BE2C (cell line): ENCODE measurements around the gene COIL.

Experiments
- DNase-seq: peaks from one replicate; pipeline ENCODE4 v3.0.0-alpha.2; 2020
- H3K27me3 ChIP-seq: fragments of 250-450 bp; sonication (Bioruptor Pico); 2 replicates; pipeline ENCODE4 v1.5.1; 2020; ENCODE audit warnings: mild to moderate bottlenecking
- H3K36me3 ChIP-seq: fragments of 250-450 bp; sonication (Bioruptor Pico); 2 replicates; pipeline ENCODE4 v1.5.1; 2020; ENCODE audit warnings: mild to moderate bottlenecking
- H3K4me1 ChIP-seq: fragments of 250-450 bp; sonication (Bioruptor Pico); 2 replicates; pipeline ENCODE4 v1.5.1; 2020
- H3K4me3 ChIP-seq: 2 replicates; pipeline ENCODE4 v1.5.1; 2011; ENCODE audit warnings: low read depth, low read length
- H3K9me3 ChIP-seq: fragments of 250-450 bp; sonication (Bioruptor Pico); 2 replicates; pipeline ENCODE4 v1.5.1; 2020
- CTCF ChIP-seq: IDR thresholded peaks from 2 replicates; pipeline ENCODE4 v1.5.1; 2012; ENCODE audit warnings: mild to moderate bottlenecking, low read depth, low read length

Gene COIL

GRCh38 chr17:56897646-56898424 lies 63.0 kb downstream of the COIL start:
- Histone ChIP-seq H3K4me1 (no peaks in the 10 kb centered on the region), H3K4me3 (no peak overlapping the region), H3K27me3 (no peaks in the 10 kb centered on the region), H3K36me3 (peaks cover 7% of the 10 kb centered on the region; the same call in 1 of the 2 replicates), H3K9me3 (no peaks in the 10 kb centered on the region)
- DNase-seq: no peak
- no peak for TF ChIP-seq CTCF

- TF ChIP-seq CTCF: no peak
- no peaks in the 10 kb centered on the region for H3K9me3 ChIP-seq
- no peak overlapping the region for H3K4me3 ChIP-seq
- no peaks in the 10 kb centered on the region for H3K27me3 ChIP-seq
- no peaks in the 10 kb centered on the region for H3K4me1 ChIP-seq
- no peak for DNase-seq
- peaks cover 4% of the 10 kb centered on the region; the same call in 1 of the 2 replicates for H3K36me3 ChIP-seq
Measured at GRCh38 chr17:56896968-56897359, 63.9 kb downstream of the COIL start.

- H3K4me3 ChIP-seq: no peak overlapping the region
- H3K4me1 ChIP-seq: no peaks in the 10 kb centered on the region
- no peak for DNase-seq
- H3K9me3 ChIP-seq: no peaks in the 10 kb centered on the region
- no peaks in the 10 kb centered on the region for H3K27me3 ChIP-seq
- no peak for TF ChIP-seq CTCF
- peaks cover 4% of the 10 kb centered on the region for H3K36me3 ChIP-seq
Measured at GRCh38 chr17:56896217-56896967, 64.5 kb downstream of the COIL start.

DNA sequence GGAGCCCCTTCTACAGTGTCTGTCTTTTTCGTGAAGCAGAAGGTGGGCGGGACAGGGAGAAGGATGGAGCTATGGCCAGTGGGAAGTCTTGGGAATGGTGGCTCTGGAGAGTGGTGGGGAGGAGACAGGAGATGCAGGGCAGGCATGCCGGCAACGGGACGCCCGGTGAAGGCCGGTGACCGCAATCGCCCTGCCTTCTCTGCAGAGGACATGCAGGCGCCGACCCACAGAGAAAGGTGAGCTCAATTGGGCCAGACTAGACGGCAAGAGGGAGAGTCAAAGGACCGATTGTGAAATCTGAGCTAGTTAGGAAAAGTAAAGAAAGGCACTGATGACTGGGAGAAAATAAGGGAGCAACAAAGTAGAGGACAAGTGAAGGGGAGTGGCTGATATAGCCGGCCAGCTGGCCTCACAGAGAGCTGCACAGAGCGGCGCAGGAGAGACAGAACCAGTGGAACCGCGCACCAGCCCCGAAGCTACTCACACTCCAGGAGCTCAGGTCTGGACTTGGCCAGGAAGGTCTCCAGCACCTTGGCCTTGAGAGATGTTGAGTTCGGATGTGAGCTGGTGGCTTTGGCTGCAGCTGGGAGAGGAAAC lies 65.9 kb downstream of the COIL start:
- Histone ChIP-seq H3K27me3 (no peaks in the 10 kb centered on the region), H3K36me3 (peaks cover 4% of the 10 kb centered on the region), H3K4me3 (no peak overlapping the region), H3K4me1 (no peaks in the 10 kb centered on the region), H3K9me3 (no peaks in the 10 kb centered on the region)
- no peak for TF ChIP-seq CTCF
- DNase-seq: no peak

DNA sequence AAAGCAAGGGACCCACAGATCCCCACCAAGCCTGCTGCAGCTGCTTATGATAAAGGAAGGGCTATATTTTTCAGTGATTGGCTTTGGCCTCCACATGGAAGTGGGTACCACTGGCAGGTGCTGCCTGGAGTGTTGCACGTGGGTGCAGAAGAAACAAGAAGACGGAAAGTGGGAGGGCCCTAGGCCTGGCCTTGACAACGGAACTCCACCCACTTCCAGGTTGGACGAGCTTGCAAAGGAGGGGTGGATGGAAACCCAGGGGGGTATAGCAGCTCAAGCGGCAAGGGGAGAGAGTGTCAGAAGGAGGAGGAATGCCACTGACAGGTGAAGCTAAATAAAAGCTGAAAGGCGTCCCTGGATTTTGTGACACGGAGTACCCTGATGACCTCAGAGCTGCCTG lies 67.3 kb downstream of the COIL start:
- Histone ChIP-seq H3K4me3 (no peak overlapping the region), H3K27me3 (no peaks in the 10 kb centered on the region), H3K36me3 (no peaks in the 10 kb centered on the region; the same call in 1 of the 2 replicates), H3K4me1 (no peaks in the 10 kb centered on the region), H3K9me3 (no peaks in the 10 kb centered on the region; the same call in 1 of the 2 replicates)
- no peak for TF ChIP-seq CTCF
- DNase-seq: no peak
